Sigmoid colon (tissue), 7 donors: ENCODE results near the gene AANAT. TPM values are rescaled to one million over a fixed set of nuclear protein-coding genes. Genes with fewer than 3 reads are reported as not detected.

Source experiments
- DNase-seq: peaks from one replicate; pipeline ENCODE4 v3.0.0-alpha.2; 2019
- H3K27ac ChIP-seq, 4 donors: fragments of 200-600 bp; sonication (generic); one replicate each; pipeline ENCODE4 v1.5.1; 2016 to 2019; ENCODE audit warnings: mild to moderate bottlenecking in 1 of 4
- H3K27me3 ChIP-seq, 3 donors: fragments of 200-600 bp; sonication (generic); one replicate each; pipeline ENCODE4 v1.5.1; 2019; ENCODE audit warnings: mild to moderate bottlenecking in 1 of 3
- H3K36me3 ChIP-seq, 4 donors: fragments of 200-600 bp; sonication (generic); one replicate each; pipeline ENCODE4 v1.5.1; 2016 to 2019
- H3K4me1 ChIP-seq, 4 donors: fragments of 200-600 bp; sonication (generic); one replicate each; pipeline ENCODE4 v1.5.1; 2017 to 2019
- H3K4me3 ChIP-seq, 4 donors: fragments of 200-600 bp; sonication (generic); one replicate each; pipeline ENCODE4 v1.5.1; 2017 to 2019; ENCODE audit warnings: mild to moderate bottlenecking in 2 of 4, moderate library complexity in 1 of 4
- H3K9me3 ChIP-seq, 4 donors: fragments of 200-600 bp in 3 of 4; sonication (generic) in 3 of 4; one replicate each; pipeline versions ENCODE4 v1.5.1 to v1.6.1; 2013 to 2019
- EP300 ChIP-seq, 4 donors: sonication (generic); formaldehyde crosslinking; IDR thresholded peaks; one replicate each; pipeline ENCODE4 v1.6.1; 2017; ENCODE audit warnings: antibody characterized with exemption in 4 of 4
- POLR2A ChIP-seq, 2 donors: fragments of 450-650 bp; IDR thresholded peaks; one replicate each; pipeline ENCODE4 v1.6.1; 2016; ENCODE audit warnings: antibody characterized with exemption in 2 of 2, mild to moderate bottlenecking in 2 of 2, moderate library complexity in 2 of 2
- POLR2AphosphoS5 ChIP-seq, 4 donors: sonication (generic); formaldehyde crosslinking; IDR thresholded peaks; one replicate each; pipeline ENCODE4 v1.6.1; 2017; ENCODE audit warnings: antibody characterized with exemption in 4 of 4
- WGBS, 2 donors: extraction: QIAGEN DNeasy Blood & Tissue Kit; methylation state at CpG; one replicate each; pipeline ENCODE4 v1.1.7; 2013; 5-methylcytosine and 5-hydroxymethylcytosine counted together
- intact Hi-C: fragments of 100-400 bp; cut with DNase I; formaldehyde crosslinking; loops from one replicate; pipeline ENCODE4 v1.15.1; 2023
- polyA plus RNA-seq, 3 donors: library from polyadenylated mRNA; stranded (reverse); fragments of 200-250 nt; gene quantifications; one replicate each; pipeline ENCODE4 v1.2.3, GENCODE V29; 2013
- total RNA-seq, 4 donors: library from RNA; depleted of rRNA; stranded (reverse); fragments of >200 nt; gene quantifications; one replicate each; pipeline ENCODE4 v1.1.0, GENCODE V29; 2016
- TF ChIP-seq, protein P1 (sequence below), 4 experiments: fragments of 450-650 bp in 3 of 4; fragments of 200-600 bp in 1 of 4; IDR thresholded peaks; one replicate each; pipeline ENCODE4 v1.5.1; 2016 to 2019; ENCODE audit warnings: antibody characterized with exemption in 4 of 4, mild to moderate bottlenecking in 3 of 4, moderate library complexity in 2 of 4
- donor health status: healthy with polysubstance abuse.
- donor health status: Bipolar disorder and iron deficiency.
- donor health status: healthy.

AANAT gene
- total and polyA plus RNA-seq, 7 donors = 0.12 TPM; not detected in 6

- intact Hi-C loops = no loop called here
These were observed 10.2 kb downstream of the AANAT start for GRCh38 chr17:76477576-76477975.

GRCh38 chr17:76478097-76478496, 10.7 kb downstream of the AANAT start:
- Histone ChIP-seq H3K27ac (no peak overlapping the region), H3K4me3 (no peak overlapping the region), H3K36me3 (peaks cover 0 to 3% (median 2%) of the 10 kb centered on the region in 4 donors), H3K4me1 (no peaks in the 10 kb centered on the region), H3K9me3 (no peaks in the 10 kb centered on the region), H3K27me3 (no peaks in the 10 kb centered on the region)
- DNase-seq = no peak
- 94 to 96% methylated on average over 10 of the region's 10 CpGs for WGBS, 2 donors
- intact Hi-C loops = no loop called here
- no peak for TF ChIP-seq EP300 (IDR thresholded peaks at IDR 0.05)
- TF ChIP-seq POLR2AphosphoS5 (IDR thresholded peaks at IDR 0.05) = no peak
- no peak for TF ChIP-seq POLR2A (IDR thresholded peaks at IDR 0.05)
- TF ChIP-seq, protein P1, sequence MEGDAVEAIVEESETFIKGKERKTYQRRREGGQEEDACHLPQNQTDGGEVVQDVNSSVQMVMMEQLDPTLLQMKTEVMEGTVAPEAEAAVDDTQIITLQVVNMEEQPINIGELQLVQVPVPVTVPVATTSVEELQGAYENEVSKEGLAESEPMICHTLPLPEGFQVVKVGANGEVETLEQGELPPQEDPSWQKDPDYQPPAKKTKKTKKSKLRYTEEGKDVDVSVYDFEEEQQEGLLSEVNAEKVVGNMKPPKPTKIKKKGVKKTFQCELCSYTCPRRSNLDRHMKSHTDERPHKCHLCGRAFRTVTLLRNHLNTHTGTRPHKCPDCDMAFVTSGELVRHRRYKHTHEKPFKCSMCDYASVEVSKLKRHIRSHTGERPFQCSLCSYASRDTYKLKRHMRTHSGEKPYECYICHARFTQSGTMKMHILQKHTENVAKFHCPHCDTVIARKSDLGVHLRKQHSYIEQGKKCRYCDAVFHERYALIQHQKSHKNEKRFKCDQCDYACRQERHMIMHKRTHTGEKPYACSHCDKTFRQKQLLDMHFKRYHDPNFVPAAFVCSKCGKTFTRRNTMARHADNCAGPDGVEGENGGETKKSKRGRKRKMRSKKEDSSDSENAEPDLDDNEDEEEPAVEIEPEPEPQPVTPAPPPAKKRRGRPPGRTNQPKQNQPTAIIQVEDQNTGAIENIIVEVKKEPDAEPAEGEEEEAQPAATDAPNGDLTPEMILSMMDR (IDR thresholded peaks at IDR 0.05) = no peak

More at GRCh38 chr17:76477576-76477975, 10.2 kb downstream of the AANAT start:
- H3K36me3 ChIP-seq = peaks cover 0 to 3% (median 2%) of the 10 kb centered on the region in 4 donors
- H3K27me3 ChIP-seq = no peaks in the 10 kb centered on the region
- H3K27ac ChIP-seq = no peak overlapping the region
- H3K9me3 ChIP-seq = no peaks in the 10 kb centered on the region
- no peak for TF ChIP-seq POLR2AphosphoS5 (IDR thresholded peaks at IDR 0.05)
- TF ChIP-seq, protein P1 (IDR thresholded peaks at IDR 0.05) = no peak
- DNase-seq = no peak
- 89 to 91% methylated on average over 15 of the region's 15 CpGs for WGBS, 2 donors
- no peaks in the 10 kb centered on the region for H3K4me1 ChIP-seq
- H3K4me3 ChIP-seq = no peak overlapping the region

DNA sequence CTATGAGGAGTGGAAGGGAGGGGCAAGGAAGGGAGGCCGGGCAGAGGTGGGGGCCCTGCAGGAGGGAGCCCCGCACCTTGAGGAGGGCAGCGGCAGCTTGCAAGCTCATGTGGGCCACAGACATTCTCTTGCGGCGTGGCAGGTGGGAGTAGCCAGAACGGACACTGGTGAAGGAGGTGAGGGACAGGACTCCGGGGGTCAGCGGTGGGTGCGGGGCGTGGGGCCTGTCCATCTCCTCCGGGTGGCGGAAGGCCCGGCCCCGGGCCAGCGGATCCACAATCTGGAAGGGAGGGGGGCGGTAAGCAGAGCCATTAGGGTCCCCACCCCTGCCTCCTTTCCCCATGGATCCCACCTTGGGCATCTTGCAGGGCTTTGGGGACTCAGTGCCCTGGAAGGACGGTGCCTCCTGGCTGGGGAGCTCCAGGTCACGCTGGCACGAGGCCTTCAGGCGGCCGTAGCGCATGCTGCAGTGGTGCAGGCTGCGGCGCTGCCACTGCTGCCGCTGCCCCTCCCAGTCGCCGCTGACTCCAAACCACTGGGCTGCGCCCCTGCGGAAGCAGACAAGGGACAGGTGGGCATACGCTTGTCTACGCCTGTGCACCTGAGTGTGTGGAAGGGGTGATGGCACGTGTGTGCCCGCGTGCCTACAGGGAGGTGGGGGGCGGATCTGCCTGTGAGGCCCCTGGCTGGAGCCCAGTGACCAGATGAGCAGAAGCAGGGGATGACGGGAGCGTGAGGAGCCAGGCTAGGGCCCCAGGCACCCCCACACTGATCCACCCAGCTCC, 11.5 kb downstream of the AANAT start:
- H3K27ac ChIP-seq = no peak overlapping the region
- intact Hi-C loops = no loop called here
- no peaks in the 10 kb centered on the region for H3K4me1 ChIP-seq
- DNase-seq = no peak
- no peaks in the 10 kb centered on the region for H3K36me3 ChIP-seq
- TF ChIP-seq, protein P1 (IDR thresholded peaks at IDR 0.05) = no peak
- no peak for TF ChIP-seq POLR2A (IDR thresholded peaks at IDR 0.05)
- TF ChIP-seq POLR2AphosphoS5 (IDR thresholded peaks at IDR 0.05) = no peak
- TF ChIP-seq EP300 (IDR thresholded peaks at IDR 0.05) = no peak
- no peak overlapping the region for H3K4me3 ChIP-seq
- no peaks in the 10 kb centered on the region for H3K9me3 ChIP-seq
- no peaks in the 10 kb centered on the region for H3K27me3 ChIP-seq
- WGBS, 2 donors = 92 to 94% methylated on average over 37 of the region's 37 CpGs

- intact Hi-C loops = no loop called here
- Histone ChIP-seq H3K27ac (no peak overlapping the region), H3K4me3 (no peak overlapping the region), H3K4me1 (no peaks in the 10 kb centered on the region), H3K27me3 (no peaks in the 10 kb centered on the region), H3K9me3 (no peaks in the 10 kb centered on the region), H3K36me3 (no peaks in the 10 kb centered on the region)
- DNase-seq = no peak
- TF ChIP-seq POLR2AphosphoS5 (IDR thresholded peaks at IDR 0.05) (no peak), POLR2A (IDR thresholded peaks at IDR 0.05) (no peak), EP300 (IDR thresholded peaks at IDR 0.05) (no peak)
- TF ChIP-seq, protein P1 (IDR thresholded peaks at IDR 0.05) = no peak
- 82 to 90% methylated on average over 14 of the region's 14 CpGs for WGBS, 2 donors
These were observed 12.2 kb downstream of the AANAT start for GRCh38 chr17:76479515-76480060.
